HEK293T (cell line): ENCODE measurements around the gene CCDC97.
"Not testable (repeated sequence)": the region's sequence is repeated elsewhere in the genome, so short reads cannot be mapped to it uniquely, and the experiment has no call there.

ENCODE experiments used
- CTCF ChIA-PET: fragments of 350-600 bp; formaldehyde crosslinking; extraction: SDS; loops from one replicate; lab custom pipeline; 2021; ENCODE audit warnings: antibody characterized with exemption, inconsistent platforms; lab: Yijun Ruan, JAX
- POLR2A ChIA-PET: fragments of 350-600 bp; formaldehyde crosslinking; extraction: SDS; loops from one replicate; lab custom pipeline; 2020; ENCODE audit warnings: antibody characterized with exemption, inconsistent platforms; lab: Yijun Ruan, JAX
- DNase-seq: peaks from one replicate; pipeline ENCODE4 v3.0.0; 2012; ENCODE audit warnings: mixed read lengths; ENCODE audit errors: extremely low spot score
- ARNT ChIP-seq: fragments of 450-650 bp; IDR thresholded peaks from 2 replicates; pipeline ENCODE4 v1.6.1; 2017; ENCODE audit warnings: mild to moderate bottlenecking
- BHLHE40 ChIP-seq: fragments of 450-650 bp; IDR thresholded peaks from 2 replicates; pipeline ENCODE4 v1.6.1; 2016; ENCODE audit warnings: mild to moderate bottlenecking, moderate library complexity, borderline replicate concordance
- CTBP1 ChIP-seq: fragments of 450-650 bp; IDR thresholded peaks from 2 replicates; pipeline ENCODE4 v1.6.1; 2016; ENCODE audit warnings: borderline replicate concordance
- ELF4 ChIP-seq: fragments of 450-650 bp; IDR thresholded peaks from 2 replicates; pipeline ENCODE4 v1.6.1; 2017; ENCODE audit warnings: antibody characterized with exemption
- FOXA1 ChIP-seq: fragments of 450-650 bp; IDR thresholded peaks from 2 replicates; pipeline ENCODE4 v1.6.1; 2016; ENCODE audit warnings: mild to moderate bottlenecking
- FOXK2 ChIP-seq: fragments of 450-650 bp; IDR thresholded peaks from 2 replicates; pipeline ENCODE4 v1.6.1; 2016; ENCODE audit warnings: mild to moderate bottlenecking
- FOXM1 ChIP-seq: fragments of 450-650 bp; IDR thresholded peaks from 2 replicates; pipeline ENCODE4 v1.6.1; 2017; ENCODE audit warnings: mild to moderate bottlenecking, borderline replicate concordance
- HDGF ChIP-seq: fragments of 450-650 bp; IDR thresholded peaks from 2 replicates; pipeline ENCODE4 v1.6.1; 2017; ENCODE audit warnings: antibody characterized with exemption, borderline replicate concordance
- L3MBTL2 ChIP-seq: fragments of 450-650 bp; conservative IDR thresholded peaks from 2 replicates; pipeline ENCODE4 v1.6.1; 2016; ENCODE audit warnings: mild to moderate bottlenecking
- LEF1 ChIP-seq: fragments of 450-650 bp; IDR thresholded peaks from 2 replicates; pipeline ENCODE4 v1.6.1; 2017; ENCODE audit warnings: mild to moderate bottlenecking, borderline replicate concordance
- NFRKB ChIP-seq: fragments of 450-650 bp; IDR thresholded peaks from 2 replicates; pipeline ENCODE4 v1.6.1; 2016; ENCODE audit warnings: mild to moderate bottlenecking, moderate library complexity
- PKNOX1 ChIP-seq: fragments of 450-650 bp; IDR thresholded peaks from 2 replicates; pipeline ENCODE4 v1.6.1; 2016
- SP1 ChIP-seq: fragments of 450-650 bp; IDR thresholded peaks from 2 replicates; pipeline ENCODE4 v1.6.1; 2017
- SUZ12 ChIP-seq: fragments of 450-650 bp; IDR thresholded peaks from 2 replicates; pipeline ENCODE4 v1.6.1; 2016; ENCODE audit warnings: mild to moderate bottlenecking
- TARDBP ChIP-seq: fragments of 450-650 bp; IDR thresholded peaks from 2 replicates; pipeline ENCODE4 v1.6.1; 2016
- ZNF384 ChIP-seq: fragments of 450-650 bp; IDR thresholded peaks from 2 replicates; pipeline ENCODE4 v1.6.1; 2016

The CCDC97 gene

DNA sequence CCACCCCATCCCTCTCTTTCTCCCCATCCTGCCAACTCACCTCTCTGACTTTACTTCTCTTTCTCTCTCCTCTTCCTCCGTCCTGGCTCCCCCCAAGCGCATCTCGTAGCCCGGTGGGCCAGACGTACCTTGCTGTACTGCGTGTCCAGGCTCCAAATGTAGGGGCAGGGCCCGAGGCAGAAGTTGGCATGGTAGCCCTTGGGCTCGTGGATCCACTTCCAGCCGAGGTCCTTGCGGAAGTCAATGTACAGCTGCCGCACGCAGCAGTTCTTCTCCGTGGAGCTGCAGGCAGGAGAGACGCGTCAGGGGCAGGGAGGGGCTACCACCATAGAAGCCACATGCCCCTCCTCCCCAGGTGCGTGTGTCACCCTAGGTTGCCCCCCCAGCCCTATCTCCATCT, 22.0 kb downstream of the CCDC97 start:
- no peak for DNase-seq
- ChIA-PET CTCF (no interaction called here), POLR2A (no interaction called here)
- TF ChIP-seq FOXK2 = no peak
- TF ChIP-seq SP1 = no peak
- TF ChIP-seq CTBP1 = no peak
- TF ChIP-seq FOXM1 = no peak
- no peak for TF ChIP-seq SUZ12
- no peak for TF ChIP-seq NFRKB
- TF ChIP-seq FOXA1 = no peak

- POLR2A ChIA-PET = no interaction called here
- CTCF ChIA-PET = no interaction called here
- no peak for DNase-seq
- no peak for TF ChIP-seq LEF1
- TF ChIP-seq L3MBTL2 = no peak
- no peak for TF ChIP-seq TARDBP
- no peak for TF ChIP-seq BHLHE40
- no peak for TF ChIP-seq SUZ12
- no peak for TF ChIP-seq SP1
Measured at GRCh38 chr19:41332468-41332867, 22.5 kb downstream of the CCDC97 start.

DNA sequence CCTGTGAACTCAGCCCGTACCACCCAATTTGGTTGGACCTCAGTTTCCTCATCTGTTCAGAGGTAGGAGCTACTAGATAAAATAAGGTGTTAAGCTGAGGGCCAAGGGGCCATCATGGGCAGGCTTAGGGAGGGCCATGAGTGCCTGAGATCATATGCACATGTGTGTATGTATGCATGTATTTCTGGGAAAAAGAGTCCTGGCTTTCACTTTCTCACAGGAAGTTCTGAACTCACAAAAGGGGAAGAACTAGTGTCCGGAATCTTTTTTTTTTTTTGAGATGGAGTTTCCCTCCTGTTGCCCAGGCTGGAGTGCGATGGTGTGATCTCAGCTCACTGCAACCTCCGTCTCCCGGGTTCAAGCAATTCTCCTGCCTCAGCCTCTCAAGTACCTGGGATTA, 24.8 kb downstream of the CCDC97 start:
- ChIA-PET CTCF (no interaction called here), POLR2A (interaction anchor here (2.1 kb wide), 1 partner anchor 18 kb away, joined by 5 read pairs; no protein-coding TSS in a partner anchor)
- no peak for DNase-seq
- no peak for TF ChIP-seq NFRKB
- no peak for TF ChIP-seq ARNT
- no peak for TF ChIP-seq FOXA1
- no peak for TF ChIP-seq SUZ12
- TF ChIP-seq FOXM1 = no peak
- TF ChIP-seq PKNOX1 = no peak
- TF ChIP-seq HDGF = no peak

- TF ChIP-seq L3MBTL2 = no peak
- no peak for TF ChIP-seq BHLHE40
- no peak for TF ChIP-seq ARNT
- TF ChIP-seq ELF4 = no peak
- no peak for TF ChIP-seq TARDBP
- no peak for TF ChIP-seq ZNF384
- TF ChIP-seq SP1 = no peak
- no peak for TF ChIP-seq FOXM1
- no peak for TF ChIP-seq LEF1
- TF ChIP-seq PKNOX1 = no peak
- no peak for DNase-seq
- ChIA-PET CTCF (no interaction called here), POLR2A (interaction anchor here (0.5 to 2.1 kb wide), 3 partner anchors 8 to 17 kb away, joined by 3 to 5 read pairs (median 4); no protein-coding TSS in a partner anchor)
Measured at GRCh38 chr19:41335467-41335866, 25.5 kb downstream of the CCDC97 start.

- ChIA-PET CTCF (no interaction called here), POLR2A (no interaction called here)
- no peak for DNase-seq
- no peak for TF ChIP-seq SUZ12
- no peak for TF ChIP-seq FOXM1
- TF ChIP-seq SP1 = no peak
- TF ChIP-seq ARNT = no peak
- TF ChIP-seq ELF4 = no peak
- no peak for TF ChIP-seq CTBP1
- no peak for TF ChIP-seq BHLHE40
- no peak for TF ChIP-seq LEF1
- no peak for TF ChIP-seq ZNF384
- no peak for TF ChIP-seq TARDBP
- no peak for TF ChIP-seq L3MBTL2
- TF ChIP-seq HDGF = no peak
- no peak for TF ChIP-seq FOXK2
- no peak for TF ChIP-seq PKNOX1
- no peak for TF ChIP-seq FOXA1
- no peak for TF ChIP-seq NFRKB
Measured at GRCh38 chr19:41339936-41340335, 30.0 kb downstream of the CCDC97 start.

- ChIA-PET POLR2A (no interaction called here), CTCF (no interaction called here)
- no peak for DNase-seq
- TF ChIP-seq L3MBTL2 (no peak), HDGF (no peak)
Measured at GRCh38 chr19:41341669-41342490, 31.9 kb downstream of the CCDC97 start.

GRCh38 chr19:41344162-41344561, 34.2 kb downstream of the CCDC97 start:
- ChIA-PET CTCF (interaction anchor here (0.6 kb wide), 1 partner anchor 82 kb away, joined by 3 read pairs; no protein-coding TSS in a partner anchor), POLR2A (no interaction called here)
- TF ChIP-seq FOXM1 = no peak
- TF ChIP-seq SP1 = no peak
- no peak for TF ChIP-seq TARDBP
- TF ChIP-seq SUZ12 = no peak
- TF ChIP-seq ZNF384 = no peak
- TF ChIP-seq L3MBTL2 = no peak
- no peak for TF ChIP-seq FOXK2
- no peak for TF ChIP-seq BHLHE40
- DNase-seq = no peak

GRCh38 chr19:41346916-41347315, 36.9 kb downstream of the CCDC97 start:
- POLR2A ChIA-PET = interaction anchor here (1.1 to 1.4 kb wide), 2 partner anchors 81 to 84 kb away, joined by 4 read pairs; no protein-coding TSS in a partner anchor
- CTCF ChIA-PET, DNase-seq: not testable (repeated sequence)
